Activated B cell treated with CpG ODN at 0.5 μM for 24 hours (primary cell): ENCODE results near the gene TBC1D23. TPM values are rescaled to one million over a fixed set of nuclear protein-coding genes. Genes with fewer than 3 reads are reported as not detected.

Experiments
- ATAC-seq: fragments of 200-7000 bp; cut with Tn5 transposase; one replicate; pipeline ENCODE4 v1.10.0; 2021; ENCODE audit warnings: low read depth, mild to moderate bottlenecking, moderate library complexity
- CTCF ChIA-PET: fragments of 350-600 bp; sonication (Branson Sonifier 250); formaldehyde crosslinking; loops from one replicate; lab custom pipeline; 2021; ENCODE audit warnings: antibody characterized with exemption; lab: Charles Lee
- POLR2A ChIA-PET: fragments of 350-600 bp; sonication (Branson Sonifier 250); formaldehyde crosslinking; loops from one replicate; lab custom pipeline; 2021; ENCODE audit warnings: antibody characterized with exemption; lab: Charles Lee
- DNase-seq: peaks from one replicate; pipeline ENCODE4 v3.0.0; 2022
- H3K27ac Mint-ChIP-seq: one replicate; pipeline ENCODE4 v1.8.0; 2020; ENCODE audit warnings: mixed read lengths
- H3K27me3 Mint-ChIP-seq: one replicate; pipeline ENCODE4 v1.8.0; 2021; ENCODE audit warnings: mixed read lengths
- H3K36me3 Mint-ChIP-seq: one replicate; pipeline ENCODE4 v1.8.0; 2021; ENCODE audit warnings: low read depth, mixed read lengths
- H3K4me1 Mint-ChIP-seq: one replicate; pipeline ENCODE4 v1.8.0; 2021; ENCODE audit warnings: mixed read lengths
- H3K4me3 Mint-ChIP-seq: one replicate; pipeline ENCODE4 v1.8.0; 2020; ENCODE audit warnings: mild to moderate bottlenecking, mixed read lengths
- H3K9me3 Mint-ChIP-seq: one replicate; pipeline ENCODE4 v1.8.0; 2020; ENCODE audit warnings: mixed read lengths
- CTCF ChIP-seq: fragments of 200-600 bp; IDR thresholded peaks from one replicate; pipeline ENCODE4 v1.8.0; 2022; ENCODE audit warnings: antibody characterized with exemption, mild to moderate bottlenecking
- intact Hi-C: fragments of 100-400 bp; cut with micrococcal nuclease; formaldehyde crosslinking; loops from one replicate; pipeline ENCODE4 v1.15.1; 2024
- total RNA-seq: library from RNA; stranded (reverse); gene quantifications from 2 replicates; pipeline ENCODE4 v1.2.3, GENCODE V29; 2022

TBC1D23 gene
- total RNA-seq, 1 donor from 2014 or later, result 27.2 TPM

GRCh38 chr3:100274361-100274760 lies 13.6 kb downstream of the TBC1D23 start:
- peaks cover 31% of the 10 kb centered on the region for H3K4me1 Mint-ChIP-seq
- POLR2A ChIA-PET, result no interaction called here

GRCh38 chr3:100277255-100277800 lies 16.5 kb downstream of the TBC1D23 start:
- no peak overlapping the region for H3K4me3 Mint-ChIP-seq
- ChIA-PET CTCF (no interaction called here), POLR2A (no interaction called here)
- H3K4me1 Mint-ChIP-seq, result peaks cover 14% of the 10 kb centered on the region
- ATAC-seq (no peak), DNase-seq (no peak)
- intact Hi-C loops, result no loop called here
- no peak for TF ChIP-seq CTCF
- peaks cover 23% of the 10 kb centered on the region for H3K36me3 Mint-ChIP-seq
- H3K27me3 Mint-ChIP-seq, result no peaks in the 10 kb centered on the region
- H3K9me3 Mint-ChIP-seq, result no peaks in the 10 kb centered on the region
- no peak overlapping the region for H3K27ac Mint-ChIP-seq

More at GRCh38 chr3:100274361-100274760, 13.6 kb downstream of the TBC1D23 start:
- no peaks in the 10 kb centered on the region for H3K27me3 Mint-ChIP-seq
- TF ChIP-seq CTCF, result no peak
- peaks cover 7% of the 10 kb centered on the region for H3K36me3 Mint-ChIP-seq
- no peak for ATAC-seq
- no peaks in the 10 kb centered on the region for H3K9me3 Mint-ChIP-seq
- intact Hi-C loops, result no loop called here
- H3K27ac Mint-ChIP-seq, result no peak overlapping the region
- CTCF ChIA-PET, result no interaction called here
- no peak overlapping the region for H3K4me3 Mint-ChIP-seq
- no peak for DNase-seq

GRCh38 chr3:100278910-100279309 lies 18.1 kb downstream of the TBC1D23 start:
- intact Hi-C loops, result no loop called here
- TF ChIP-seq CTCF, result no peak
- Mint-ChIP-seq H3K4me3 (no peak overlapping the region), H3K36me3 (peaks cover 36% of the 10 kb centered on the region), H3K27me3 (no peaks in the 10 kb centered on the region), H3K27ac (no peak overlapping the region), H3K4me1 (peaks cover 9% of the 10 kb centered on the region), H3K9me3 (no peaks in the 10 kb centered on the region)
- CTCF ChIA-PET, result no interaction called here
- ATAC-seq (no peak), DNase-seq (no peak)
- POLR2A ChIA-PET, result no interaction called here

GRCh38 chr3:100288288-100288894 lies 27.6 kb downstream of the TBC1D23 start:
- Mint-ChIP-seq H3K9me3 (no peaks in the 10 kb centered on the region), H3K4me1 (peaks cover 4% of the 10 kb centered on the region), H3K27ac (no peak overlapping the region), H3K27me3 (no peaks in the 10 kb centered on the region), H3K4me3 (no peak overlapping the region), H3K36me3 (peaks cover 49% of the 10 kb centered on the region)
- ChIA-PET POLR2A (no interaction called here), CTCF (no interaction called here)
- ATAC-seq, result no peak
- TF ChIP-seq CTCF, result no peak
- intact Hi-C loops, result no loop called here
- no peak for DNase-seq

GRCh38 chr3:100289339-100289738 lies 28.5 kb downstream of the TBC1D23 start:
- no peaks in the 10 kb centered on the region for H3K9me3 Mint-ChIP-seq
- peaks cover 4% of the 10 kb centered on the region for H3K4me1 Mint-ChIP-seq
- intact Hi-C loops, result no loop called here

More at GRCh38 chr3:100289339-100289738, 28.5 kb downstream of the TBC1D23 start:
- Mint-ChIP-seq H3K27ac (no peak overlapping the region), H3K4me3 (no peak overlapping the region), H3K36me3 (peaks cover 44% of the 10 kb centered on the region), H3K27me3 (no peaks in the 10 kb centered on the region)
- ATAC-seq, result no peak
- no peak for TF ChIP-seq CTCF
- CTCF ChIA-PET, result interaction anchor here (1.5 kb wide), 1 partner anchor 446 kb away, joined by 3 read pairs; no protein-coding TSS in a partner anchor
- DNase-seq, result no peak
- POLR2A ChIA-PET, result no interaction called here
